BJ (cell line): ENCODE results near the gene TGM1. TPM values are rescaled to one million over a fixed set of nuclear protein-coding genes. Genes with fewer than 3 reads are reported as not detected.
A peak's percentile ranks its signal among the peaks of the same experiment; 100 is the strongest.

Experiments used
- CTCF ChIA-PET: fragments of 350-600 bp; formaldehyde crosslinking; extraction: SDS; loops from one replicate; lab custom pipeline; 2021; ENCODE audit warnings: antibody characterized with exemption, inconsistent platforms; lab: Yijun Ruan, JAX
- POLR2A ChIA-PET: fragments of 300-600 bp; sonication (Branson Sonifier 250); formaldehyde crosslinking; extraction: SDS; loops from one replicate; lab custom pipeline; 2021; ENCODE audit warnings: antibody characterized with exemption; lab: Charles Lee
- DNase-seq: peaks from one replicate; pipeline ENCODE4 v3.0.0-alpha.2; 2011; ENCODE audit warnings: low read depth
- H3K27me3 ChIP-seq: 2 replicates; pipeline ENCODE4 v1.6.0; 2011; ENCODE audit warnings: low read length; ENCODE audit not compliant: control insufficient read depth, insufficient read depth
- H3K36me3 ChIP-seq: 2 replicates; pipeline ENCODE4 v1.5.1; 2011; ENCODE audit warnings: low read length; ENCODE audit not compliant: control insufficient read depth, insufficient read depth
- H3K4me3 ChIP-seq: 2 replicates; pipeline ENCODE4 v1.5.1; 2011; ENCODE audit warnings: low read depth, mild to moderate bottlenecking, control low read depth, low read length
- CTCF ChIP-seq: IDR thresholded peaks from 2 replicates; pipeline ENCODE4 v1.5.1; 2011; ENCODE audit warnings: low read depth, mild to moderate bottlenecking, control low read depth, inconsistent platforms, low read length, moderate library complexity; ENCODE audit not compliant: insufficient read depth
- polyA plus RNA-seq: library from polyadenylated mRNA; depleted of rRNA; stranded (reverse); fragments of >200 nt; gene quantifications from 2 replicates; pipeline ENCODE4 v1.2.3, GENCODE V29; 2011

Gene TGM1
- polyA plus RNA-seq, 1 experiment: 2.9 TPM

- CTCF ChIA-PET: interaction anchor here (0.6 to 9.8 kb wide), 28 partner anchors 8 to 240 kb away, joined by 3 to 205 read pairs (median 5); partner anchors contain the start of genes CHMP4A, CIDEB, DCAF11 and GMPR2
- Histone ChIP-seq H3K36me3 (peaks cover 10% of the 10 kb centered on the region), H3K4me3 (no peak overlapping the region), H3K27me3 (no peaks in the 10 kb centered on the region)
- POLR2A ChIA-PET: interaction anchor here (0.7 kb wide), 1 partner anchor 62 kb away, joined by 3 read pairs; no protein-coding TSS in a partner anchor
- DNase-seq: no peak
- peak; percentile 48 for TF ChIP-seq CTCF
Observed at GRCh38 chr14:24297190-24297964, 34.4 kb upstream of the TGM1 start.

DNA sequence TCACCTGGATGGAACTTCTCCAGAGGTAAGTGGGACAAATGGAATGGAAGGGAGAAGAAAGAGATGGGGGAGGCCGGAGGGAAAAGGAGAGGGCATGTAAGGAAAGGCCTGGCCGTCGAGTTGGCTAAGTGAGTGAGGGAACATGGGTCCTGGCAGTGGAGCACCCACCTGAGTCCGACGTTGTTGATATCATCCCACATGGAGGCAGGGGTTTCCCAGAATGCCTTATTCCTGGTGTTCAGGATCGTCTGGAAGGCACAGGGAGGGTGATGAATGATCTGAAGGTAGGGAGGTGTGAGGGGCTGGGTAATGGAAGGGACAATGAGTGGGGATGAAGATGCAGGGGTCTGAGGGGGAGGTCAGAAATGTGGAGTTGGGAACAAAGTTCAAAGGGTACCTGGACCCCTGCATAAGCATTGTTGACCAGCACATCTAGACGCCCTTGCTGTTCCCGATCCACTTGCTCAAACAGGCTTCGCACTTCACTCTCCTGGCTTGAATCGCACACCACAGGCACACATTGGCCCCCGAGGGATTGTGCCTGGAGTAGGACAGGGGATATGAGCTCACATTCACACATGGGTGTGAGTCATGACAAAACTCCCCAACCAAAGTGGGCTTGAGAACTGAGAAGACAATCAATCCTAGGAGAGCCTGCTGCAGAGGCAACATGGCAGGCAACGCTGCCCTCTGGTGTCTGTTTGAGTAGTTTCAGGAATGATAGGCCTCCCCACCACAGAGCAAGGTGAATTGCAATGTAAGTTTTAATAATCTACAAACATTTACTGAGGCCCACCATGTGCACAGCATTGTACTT is 33.6 kb upstream of the TGM1 start:
- Histone ChIP-seq H3K27me3 (no peaks in the 10 kb centered on the region), H3K4me3 (no peak overlapping the region), H3K36me3 (peaks cover 10% of the 10 kb centered on the region)
- peak; percentile 79 for TF ChIP-seq CTCF
- POLR2A ChIA-PET: no interaction called here
- CTCF ChIA-PET: interaction anchor here (0.7 to 9.8 kb wide), 23 partner anchors 8 to 239 kb away, joined by 3 to 205 read pairs (median 6); partner anchors contain the start of genes CIDEB, DCAF11, GMPR2 and LTB4R
- DNase-seq: peak; percentile 49

- POLR2A ChIA-PET: interaction anchor here (0.6 kb wide), 1 partner anchor 51 kb away, joined by 3 read pairs; the partner anchor contains the start of gene TINF2
- Histone ChIP-seq H3K27me3 (no peaks in the 10 kb centered on the region), H3K36me3 (peaks cover 9% of the 10 kb centered on the region), H3K4me3 (no peak overlapping the region)
- CTCF ChIA-PET: interaction anchor here (2.1 to 3.9 kb wide), 2 partner anchors 22 to 51 kb away, joined by 16 to 25 read pairs; partner anchors contain the start of genes RABGGTA and TINF2
- DNase-seq: no peak
- TF ChIP-seq CTCF: no peak
Observed at GRCh38 chr14:24293525-24293924, 30.5 kb upstream of the TGM1 start.

- ChIA-PET CTCF (interaction anchor here (0.9 to 3.9 kb wide), 4 partner anchors 21 to 139 kb away, joined by 3 to 25 read pairs (median 10); partner anchors contain the start of genes RABGGTA and TINF2), POLR2A (no interaction called here)
- Histone ChIP-seq H3K36me3 (peaks cover 9% of the 10 kb centered on the region), H3K27me3 (no peaks in the 10 kb centered on the region), H3K4me3 (no peak overlapping the region)
- no peak for TF ChIP-seq CTCF
- DNase-seq: no peak
Observed at GRCh38 chr14:24292118-24292807, 29.3 kb upstream of the TGM1 start.
